Natural killer cell treated with Interleukin-12 subunit alpha and Interleukin-12 subunit beta and Interleukin-15 and Interleukin-18, amount 100 ng/mL, for 72 hours (primary cell): ENCODE results near the gene SRPK1. TPM values are rescaled to one million over a fixed set of nuclear protein-coding genes. Genes with fewer than 3 reads are reported as not detected.

ENCODE experiments used
- ATAC-seq, 2 donors: fragments of 150-1000 bp; cut with Tn5 transposase in 1 of 2; sonication (Bioruptor Pico), chemical (Tn5 transposase) in 1 of 2; 2 replicates each; pipeline ENCODE4 v1.10.0; 2021
- DNase-seq: peaks from one replicate; pipeline ENCODE4 v3.0.0; 2022; ENCODE audit warnings: low spot score
- H3K27ac Mint-ChIP-seq, 2 donors: 1 replicate in 1 of 2; 2 replicates in 1 of 2; pipeline ENCODE4 v1.8.0; 2022; ENCODE audit warnings: mixed read lengths in 2 of 2, mild to moderate bottlenecking in 1 of 2, moderate library complexity in 1 of 2
- H3K27me3 Mint-ChIP-seq, 2 donors: 1 replicate in 1 of 2; 2 replicates in 1 of 2; pipeline ENCODE4 v1.8.0; 2022; ENCODE audit warnings: mixed read lengths in 2 of 2
- H3K36me3 Mint-ChIP-seq: one replicate; pipeline ENCODE4 v1.8.0; 2022; ENCODE audit warnings: mixed read lengths
- H3K4me1 Mint-ChIP-seq, 2 donors: 1 replicate in 1 of 2; 2 replicates in 1 of 2; pipeline ENCODE4 v1.8.0; 2022; ENCODE audit warnings: low read depth in 2 of 2, mixed read lengths in 2 of 2, mild to moderate bottlenecking in 1 of 2
- H3K4me3 Mint-ChIP-seq: one replicate; pipeline ENCODE4 v1.8.0; 2022; ENCODE audit warnings: mixed read lengths
- H3K9me3 Mint-ChIP-seq: 2 replicates; pipeline ENCODE4 v1.8.0; 2022; ENCODE audit warnings: mixed read lengths
- total RNA-seq, 2 donors: library from RNA; stranded (reverse); gene quantifications; one replicate each; pipeline ENCODE4 v1.2.3, GENCODE V29; 2022

Gene SRPK1
- total RNA-seq, 2 donors from 2014 or later, result 70.6 to 140 TPM

GRCh38 chr6:35905141-35905785 is 15.6 kb downstream of the SRPK1 start:
- Mint-ChIP-seq H3K36me3 (peaks cover 34% of the 10 kb centered on the region), H3K4me3 (no peak overlapping the region), H3K27ac (peak overlapping the region in 1 of 2 donors; percentile 6), H3K9me3 (no peaks in the 10 kb centered on the region), H3K4me1 (peaks cover 12 to 30% of the 10 kb centered on the region in 2 donors), H3K27me3 (no peaks in the 10 kb centered on the region)
- DNase-seq (no peak), ATAC-seq (no peak)

GRCh38 chr6:35903679-35904078 is 17.2 kb downstream of the SRPK1 start:
- H3K4me1 Mint-ChIP-seq, result peaks cover 17 to 23% of the 10 kb centered on the region in 2 donors
- no peak for DNase-seq
- H3K27ac Mint-ChIP-seq, result no peak overlapping the region
- no peaks in the 10 kb centered on the region for H3K27me3 Mint-ChIP-seq
- peaks cover 30% of the 10 kb centered on the region for H3K36me3 Mint-ChIP-seq
- ATAC-seq, result no peak
- no peak overlapping the region for H3K4me3 Mint-ChIP-seq
- no peaks in the 10 kb centered on the region for H3K9me3 Mint-ChIP-seq

GRCh38 chr6:35900448-35900847 is 20.4 kb downstream of the SRPK1 start:
- Mint-ChIP-seq H3K4me1 (peaks cover 10 to 20% of the 10 kb centered on the region in 2 donors), H3K4me3 (no peak overlapping the region), H3K27me3 (no peaks in the 10 kb centered on the region), H3K27ac (no peak overlapping the region), H3K36me3 (peaks cover 17% of the 10 kb centered on the region), H3K9me3 (no peaks in the 10 kb centered on the region)
- ATAC-seq (no peak), DNase-seq (no peak)

- H3K27me3 Mint-ChIP-seq, result no peaks in the 10 kb centered on the region
- peaks cover 12 to 31% of the 10 kb centered on the region in 2 donors for H3K4me1 Mint-ChIP-seq
- H3K36me3 Mint-ChIP-seq, result peaks cover 15% of the 10 kb centered on the region
- no peaks in the 10 kb centered on the region for H3K9me3 Mint-ChIP-seq
- no peak overlapping the region for H3K4me3 Mint-ChIP-seq
- no peak overlapping the region for H3K27ac Mint-ChIP-seq
- no peak for DNase-seq
- ATAC-seq, result no peak
Measured at GRCh38 chr6:35898003-35898402, 22.9 kb downstream of the SRPK1 start.

- Mint-ChIP-seq H3K27ac (no peak overlapping the region), H3K4me3 (no peak overlapping the region), H3K36me3 (peaks cover 15% of the 10 kb centered on the region), H3K9me3 (no peaks in the 10 kb centered on the region), H3K27me3 (no peaks in the 10 kb centered on the region), H3K4me1 (peaks cover 12 to 31% of the 10 kb centered on the region in 2 donors)
- DNase-seq (no peak), ATAC-seq (no peak)
Measured at GRCh38 chr6:35897486-35897885, 23.4 kb downstream of the SRPK1 start.

- no peak overlapping the region for H3K4me3 Mint-ChIP-seq
- peaks cover 12 to 31% of the 10 kb centered on the region in 2 donors for H3K4me1 Mint-ChIP-seq
- H3K9me3 Mint-ChIP-seq, result no peaks in the 10 kb centered on the region
- peaks cover 15% of the 10 kb centered on the region for H3K36me3 Mint-ChIP-seq
- no peak for DNase-seq
- no peak for ATAC-seq
- H3K27ac Mint-ChIP-seq, result no peak overlapping the region
- H3K27me3 Mint-ChIP-seq, result no peaks in the 10 kb centered on the region
Measured at GRCh38 chr6:35897036-35897435, 23.9 kb downstream of the SRPK1 start.

GRCh38 chr6:35896228-35896627 is 24.7 kb downstream of the SRPK1 start:
- no peak overlapping the region for H3K27ac Mint-ChIP-seq
- ATAC-seq, result no peak
- peaks cover 12 to 31% of the 10 kb centered on the region in 2 donors for H3K4me1 Mint-ChIP-seq
- H3K27me3 Mint-ChIP-seq, result no peaks in the 10 kb centered on the region
- no peak overlapping the region for H3K4me3 Mint-ChIP-seq
- H3K9me3 Mint-ChIP-seq, result no peaks in the 10 kb centered on the region
- DNase-seq, result no peak
- H3K36me3 Mint-ChIP-seq, result peaks cover 15% of the 10 kb centered on the region

GRCh38 chr6:35895560-35895959 is 25.3 kb downstream of the SRPK1 start:
- no peak for ATAC-seq
- no peaks in the 10 kb centered on the region for H3K9me3 Mint-ChIP-seq
- H3K4me3 Mint-ChIP-seq, result no peak overlapping the region
- no peak for DNase-seq
- peaks cover 10 to 28% of the 10 kb centered on the region in 2 donors for H3K4me1 Mint-ChIP-seq
- no peak overlapping the region for H3K27ac Mint-ChIP-seq
- H3K27me3 Mint-ChIP-seq, result no peaks in the 10 kb centered on the region
- peaks cover 12% of the 10 kb centered on the region for H3K36me3 Mint-ChIP-seq

GRCh38 chr6:35894776-35895175 is 26.1 kb downstream of the SRPK1 start:
- H3K4me1 Mint-ChIP-seq, result peaks cover 10 to 25% of the 10 kb centered on the region in 2 donors
- no peak for DNase-seq
- H3K27me3 Mint-ChIP-seq, result no peaks in the 10 kb centered on the region
- H3K4me3 Mint-ChIP-seq, result no peak overlapping the region
- no peak overlapping the region for H3K27ac Mint-ChIP-seq
- peaks cover 7% of the 10 kb centered on the region for H3K36me3 Mint-ChIP-seq
- no peak for ATAC-seq
- no peaks in the 10 kb centered on the region for H3K9me3 Mint-ChIP-seq

GRCh38 chr6:35893246-35893645 is 27.7 kb downstream of the SRPK1 start:
- ATAC-seq (no peak), DNase-seq (no peak)
- H3K4me1 Mint-ChIP-seq, result peaks cover 6 to 19% of the 10 kb centered on the region in 2 donors
- H3K27ac Mint-ChIP-seq, result no peak overlapping the region
- H3K4me3 Mint-ChIP-seq, result no peak overlapping the region
- H3K9me3 Mint-ChIP-seq, result no peaks in the 10 kb centered on the region
- H3K36me3 Mint-ChIP-seq, result peaks cover under 1% of the 10 kb centered on the region
- no peaks in the 10 kb centered on the region for H3K27me3 Mint-ChIP-seq

GRCh38 chr6:35892482-35892881 is 28.4 kb downstream of the SRPK1 start:
- H3K4me3 Mint-ChIP-seq, result no peak overlapping the region
- DNase-seq (no peak), ATAC-seq (no peak)
- H3K27me3 Mint-ChIP-seq, result no peaks in the 10 kb centered on the region
- H3K4me1 Mint-ChIP-seq, result peaks cover 3 to 19% of the 10 kb centered on the region in 2 donors
- no peaks in the 10 kb centered on the region for H3K9me3 Mint-ChIP-seq
- H3K27ac Mint-ChIP-seq, result no peak overlapping the region
- peaks cover 5% of the 10 kb centered on the region for H3K36me3 Mint-ChIP-seq

- Mint-ChIP-seq H3K36me3 (peaks cover 42% of the 10 kb centered on the region), H3K9me3 (peaks cover 8% of the 10 kb centered on the region)
Measured at GRCh38 chr6:35879151-35879550, 41.7 kb downstream of the SRPK1 start.

GRCh38 chr6:35876902-35877301 is 44.0 kb downstream of the SRPK1 start:
- Mint-ChIP-seq H3K27ac (no peak overlapping the region), H3K4me1 (no peaks in the 10 kb centered on the region), H3K9me3 (peaks cover 7% of the 10 kb centered on the region), H3K4me3 (no peak overlapping the region), H3K36me3 (peaks cover 30% of the 10 kb centered on the region), H3K27me3 (no peaks in the 10 kb centered on the region)
- DNase-seq (no peak), ATAC-seq (no peak)

More at GRCh38 chr6:35879151-35879550, 41.7 kb downstream of the SRPK1 start:
- no peaks in the 10 kb centered on the region for H3K27me3 Mint-ChIP-seq
- ATAC-seq (no peak), DNase-seq (no peak)
- H3K27ac Mint-ChIP-seq, result no peak overlapping the region
- peaks cover 0 to 2% of the 10 kb centered on the region in 2 donors for H3K4me1 Mint-ChIP-seq
- H3K4me3 Mint-ChIP-seq, result no peak overlapping the region

GRCh38 chr6:35874730-35875129 is 46.2 kb downstream of the SRPK1 start:
- Mint-ChIP-seq H3K4me1 (peaks cover 0 to 3% of the 10 kb centered on the region in 2 donors), H3K27me3 (no peaks in the 10 kb centered on the region), H3K36me3 (peaks cover 18% of the 10 kb centered on the region), H3K27ac (no peak overlapping the region), H3K4me3 (no peak overlapping the region), H3K9me3 (no peaks in the 10 kb centered on the region)
- no peak for DNase-seq
- no peak for ATAC-seq

GRCh38 chr6:35859367-35859766 is 61.5 kb downstream of the SRPK1 start:
- Mint-ChIP-seq H3K27ac (no peak overlapping the region), H3K9me3 (no peaks in the 10 kb centered on the region), H3K36me3 (peaks cover 29% of the 10 kb centered on the region), H3K4me3 (no peak overlapping the region), H3K4me1 (peaks cover 5 to 9% of the 10 kb centered on the region in 2 donors), H3K27me3 (no peaks in the 10 kb centered on the region)
- ATAC-seq (no peak), DNase-seq (no peak)
